ENCODE results near the gene PLXNA3.

The PLXNA3 gene

DNA sequence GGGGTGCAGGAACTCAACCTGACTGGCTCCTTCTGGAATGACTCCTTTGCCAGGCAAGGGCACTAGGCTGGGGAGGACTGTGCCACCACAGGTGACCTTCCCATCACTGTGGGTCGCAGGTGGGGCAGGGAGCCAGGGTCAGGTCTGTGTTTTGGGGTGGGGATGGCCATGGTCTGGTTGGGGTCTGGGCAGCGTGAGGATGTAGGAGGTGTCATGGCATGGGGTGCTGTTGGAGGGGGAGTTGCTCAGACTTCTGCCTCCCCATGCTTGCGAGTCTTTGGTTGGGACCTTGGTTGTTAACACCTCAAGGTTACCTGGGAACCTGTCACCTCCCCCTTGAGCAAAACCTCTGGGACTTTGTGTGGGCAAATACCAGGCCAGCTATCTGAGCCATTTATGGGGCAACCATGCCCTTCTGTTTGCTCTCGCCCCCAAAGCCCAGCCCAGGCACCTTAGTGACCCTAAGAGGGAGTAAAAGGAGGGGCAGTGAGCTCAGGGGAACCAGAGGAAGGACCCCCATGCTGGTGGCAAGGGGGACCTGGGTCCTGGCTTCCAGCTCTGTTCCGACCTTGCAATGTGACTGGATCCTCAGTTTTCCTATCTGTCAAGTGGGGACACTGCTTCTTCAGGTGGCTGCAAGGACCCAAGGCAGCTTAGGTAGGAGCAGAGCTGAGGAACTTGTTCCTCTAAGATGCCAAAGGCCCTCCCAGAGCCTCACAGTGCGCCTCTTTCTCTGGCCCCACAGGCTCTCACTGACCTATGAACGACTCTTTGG is 23.5 kb upstream of the PLXNA3 start:
- no peaks in the 10 kb centered on the region for H3K36me3 ChIP-seq (replicated peaks; ENCODE audit: insufficient read depth, low read length)
- H3K9me3 ChIP-seq (replicated peaks; ENCODE audit: insufficient read depth, low read length): no peaks in the 10 kb centered on the region
- no peak overlapping the region for H3K27ac ChIP-seq (ENCODE audit: low read length)
- TF ChIP-seq, protein P1, sequence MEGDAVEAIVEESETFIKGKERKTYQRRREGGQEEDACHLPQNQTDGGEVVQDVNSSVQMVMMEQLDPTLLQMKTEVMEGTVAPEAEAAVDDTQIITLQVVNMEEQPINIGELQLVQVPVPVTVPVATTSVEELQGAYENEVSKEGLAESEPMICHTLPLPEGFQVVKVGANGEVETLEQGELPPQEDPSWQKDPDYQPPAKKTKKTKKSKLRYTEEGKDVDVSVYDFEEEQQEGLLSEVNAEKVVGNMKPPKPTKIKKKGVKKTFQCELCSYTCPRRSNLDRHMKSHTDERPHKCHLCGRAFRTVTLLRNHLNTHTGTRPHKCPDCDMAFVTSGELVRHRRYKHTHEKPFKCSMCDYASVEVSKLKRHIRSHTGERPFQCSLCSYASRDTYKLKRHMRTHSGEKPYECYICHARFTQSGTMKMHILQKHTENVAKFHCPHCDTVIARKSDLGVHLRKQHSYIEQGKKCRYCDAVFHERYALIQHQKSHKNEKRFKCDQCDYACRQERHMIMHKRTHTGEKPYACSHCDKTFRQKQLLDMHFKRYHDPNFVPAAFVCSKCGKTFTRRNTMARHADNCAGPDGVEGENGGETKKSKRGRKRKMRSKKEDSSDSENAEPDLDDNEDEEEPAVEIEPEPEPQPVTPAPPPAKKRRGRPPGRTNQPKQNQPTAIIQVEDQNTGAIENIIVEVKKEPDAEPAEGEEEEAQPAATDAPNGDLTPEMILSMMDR (IDR thresholded peaks at IDR 0.05; ENCODE audit: low read length): no peak
- TF ChIP-seq EZH2 (optimal IDR thresholded peaks at IDR 0.05; ENCODE audit: low read depth, low read length): no peak
- TF ChIP-seq EZH2phosphoT487 (IDR thresholded peaks at IDR 0.05; ENCODE audit: low read length): no peak
- no peak overlapping the region for H3K4me2 ChIP-seq (ENCODE audit: low read depth, low read length)
- no peak for DNase-seq
- no peak overlapping the region for H3K4me3 ChIP-seq (ENCODE audit: low read length)
- no peak overlapping the region for H2AFZ ChIP-seq (ENCODE audit: low read length)
- no peaks in the 10 kb centered on the region for H3K27me3 ChIP-seq (replicated peaks; ENCODE audit: insufficient read depth, low read length)
- H3K4me1 ChIP-seq (ENCODE audit: low read length): 0 out of 2 replicates have a peak, but pooled peaks cover 7% of the 10 kb centered on the region
- H3K9ac ChIP-seq (ENCODE audit: low read length): no peak overlapping the region
- H4K20me1 ChIP-seq (ENCODE audit: insufficient read depth, low read length): no peaks in the 10 kb centered on the region
- H3F3A ChIP-seq (ENCODE audit: insufficient read depth, low read length): no peaks in the 10 kb centered on the region
- H3K9me2 ChIP-seq (replicated peaks; ENCODE audit: insufficient read depth, low read length): no peaks in the 10 kb centered on the region
- H3K79me2 ChIP-seq (ENCODE audit: low read length): peaks cover 37% of the 10 kb centered on the region

DNA sequence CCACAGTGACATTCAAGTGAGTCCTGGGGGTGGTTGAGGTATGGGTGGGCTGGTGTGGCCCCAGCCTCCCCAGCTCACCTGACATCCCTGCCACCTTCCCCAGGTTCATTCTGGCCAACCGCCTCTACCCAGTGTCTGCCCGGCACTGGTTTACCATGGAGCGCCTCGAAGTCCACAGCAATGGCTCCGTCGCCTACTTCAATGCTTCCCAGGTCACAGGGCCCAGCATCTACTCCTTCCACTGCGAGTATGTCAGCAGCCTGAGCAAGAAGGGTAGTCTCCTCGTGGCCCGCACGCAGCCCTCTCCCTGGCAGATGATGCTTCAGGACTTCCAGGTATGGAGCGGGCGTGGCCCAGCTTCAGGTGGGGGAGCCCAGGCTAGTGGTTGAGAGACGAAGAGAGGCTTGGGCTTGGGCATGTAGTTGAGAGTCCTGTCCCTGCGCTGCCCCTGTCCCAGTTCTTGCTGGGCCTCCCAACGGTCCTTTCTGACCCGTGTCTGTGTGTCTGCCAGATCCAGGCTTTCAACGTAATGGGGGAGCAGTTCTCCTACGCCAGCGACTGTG is 22.8 kb upstream of the PLXNA3 start:
- Histone ChIP-seq H2AFZ (ENCODE audit: low read length) (no peak overlapping the region), H3K4me1 (ENCODE audit: low read length) (0 out of 2 replicates have a peak, but pooled peaks cover 7% of the 10 kb centered on the region)

DNA sequence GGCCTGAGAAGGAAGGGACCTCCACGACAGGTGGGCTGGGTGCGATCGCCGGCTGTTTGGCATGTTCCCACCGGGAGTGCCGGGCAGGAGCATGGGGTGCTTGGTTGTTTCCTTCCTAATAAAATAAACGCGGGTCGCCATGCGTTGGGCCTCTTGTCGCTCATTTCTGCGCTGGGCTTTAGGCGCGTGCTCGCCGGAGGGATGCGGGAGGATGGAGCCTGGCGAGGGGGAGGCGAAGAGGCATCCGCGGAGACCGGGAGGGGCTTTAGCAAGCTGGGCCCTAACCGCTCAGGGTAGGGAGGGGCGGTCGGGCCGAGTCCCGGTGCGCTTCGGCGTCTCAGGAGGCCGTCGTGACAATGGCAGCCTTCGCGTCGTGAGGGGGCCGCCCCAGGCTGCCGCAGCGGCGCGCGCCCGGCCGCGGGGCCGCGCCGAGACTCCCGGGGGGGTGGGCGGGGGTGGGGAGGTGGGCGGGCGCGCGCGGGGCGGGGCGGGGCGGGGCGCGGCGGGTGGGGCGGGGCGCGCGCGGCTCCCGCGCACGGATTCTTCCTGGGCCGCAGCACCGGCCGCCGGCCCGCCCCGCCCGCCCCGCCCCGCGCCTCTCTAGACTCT is 21.6 kb upstream of the PLXNA3 start:
- H3K27ac ChIP-seq (ENCODE audit: low read length): no peak overlapping the region
- H3K4me1 ChIP-seq (ENCODE audit: low read length): 0 out of 2 replicates have a peak, but pooled peaks cover 7% of the 10 kb centered on the region
- H4K20me1 ChIP-seq (ENCODE audit: insufficient read depth, low read length): no peaks in the 10 kb centered on the region
- H3K4me2 ChIP-seq (ENCODE audit: low read depth, low read length): 0 out of 2 replicates have a peak overlapping the region, but pooled peaks have one; percentile 29
- H3K27me3 ChIP-seq (replicated peaks; ENCODE audit: insufficient read depth, low read length): no peaks in the 10 kb centered on the region
- no peak overlapping the region for H2AFZ ChIP-seq (ENCODE audit: low read length)
- peak overlapping the region; percentile 46; the same call in 1 of the 2 replicates for H3K9ac ChIP-seq (ENCODE audit: low read length)
- H3K9me3 ChIP-seq (replicated peaks; ENCODE audit: insufficient read depth, low read length): no peaks in the 10 kb centered on the region
- peak; percentile 21 for DNase-seq
- peak overlapping the region; percentile 73; the same call in 1 of the 2 replicates for H3K4me3 ChIP-seq (ENCODE audit: low read length)
- no peaks in the 10 kb centered on the region for H3F3A ChIP-seq (ENCODE audit: insufficient read depth, low read length)
- TF ChIP-seq EZH2 (optimal IDR thresholded peaks at IDR 0.05; ENCODE audit: low read depth, low read length): no peak
- TF ChIP-seq, protein P1 (IDR thresholded peaks at IDR 0.05; ENCODE audit: low read length): no peak
- TF ChIP-seq EZH2phosphoT487 (IDR thresholded peaks at IDR 0.05; ENCODE audit: low read length): no peak
- no peaks in the 10 kb centered on the region for H3K36me3 ChIP-seq (replicated peaks; ENCODE audit: insufficient read depth, low read length)
- H3K9me2 ChIP-seq (replicated peaks; ENCODE audit: insufficient read depth, low read length): no peaks in the 10 kb centered on the region
- peaks cover 33% of the 10 kb centered on the region for H3K79me2 ChIP-seq (ENCODE audit: low read length)

More for the DNA sequence above, 22.8 kb upstream of the PLXNA3 start:
- no peaks in the 10 kb centered on the region for H4K20me1 ChIP-seq (ENCODE audit: insufficient read depth, low read length)
- TF ChIP-seq EZH2 (optimal IDR thresholded peaks at IDR 0.05; ENCODE audit: low read depth, low read length) (no peak), EZH2phosphoT487 (IDR thresholded peaks at IDR 0.05; ENCODE audit: low read length) (no peak)
- TF ChIP-seq, protein P1 (IDR thresholded peaks at IDR 0.05; ENCODE audit: low read length): no peak
- no peaks in the 10 kb centered on the region for H3F3A ChIP-seq (ENCODE audit: insufficient read depth, low read length)
- H3K9me2 ChIP-seq (replicated peaks; ENCODE audit: insufficient read depth, low read length): no peaks in the 10 kb centered on the region
- H3K9me3 ChIP-seq (replicated peaks; ENCODE audit: insufficient read depth, low read length): no peaks in the 10 kb centered on the region
- peaks cover 38% of the 10 kb centered on the region for H3K79me2 ChIP-seq (ENCODE audit: low read length)
- H3K9ac ChIP-seq (ENCODE audit: low read length): no peak overlapping the region
- H3K27ac ChIP-seq (ENCODE audit: low read length): no peak overlapping the region
- H3K4me3 ChIP-seq (ENCODE audit: low read length): no peak overlapping the region
- DNase-seq: no peak
- no peak overlapping the region for H3K4me2 ChIP-seq (ENCODE audit: low read depth, low read length)
- H3K36me3 ChIP-seq (replicated peaks; ENCODE audit: insufficient read depth, low read length): no peaks in the 10 kb centered on the region
- no peaks in the 10 kb centered on the region for H3K27me3 ChIP-seq (replicated peaks; ENCODE audit: insufficient read depth, low read length)
